ENCODE measurements around the gene ZFPL1.
A peak's percentile ranks its signal among the peaks of the same experiment; 100 is the strongest.

Gene ZFPL1

GRCh38 chr11:65060913-65061408 lies 23.1 kb upstream of the ZFPL1 start:
- DNase-seq (ENCODE audit: low spot score) = no peak

- DNase-seq (ENCODE audit: low spot score) = no peak
Measured at GRCh38 chr11:65063532-65063931, 20.5 kb upstream of the ZFPL1 start.

GRCh38 chr11:65064847-65065240 lies 19.2 kb upstream of the ZFPL1 start:
- no peak for DNase-seq (ENCODE audit: low spot score)

DNA sequence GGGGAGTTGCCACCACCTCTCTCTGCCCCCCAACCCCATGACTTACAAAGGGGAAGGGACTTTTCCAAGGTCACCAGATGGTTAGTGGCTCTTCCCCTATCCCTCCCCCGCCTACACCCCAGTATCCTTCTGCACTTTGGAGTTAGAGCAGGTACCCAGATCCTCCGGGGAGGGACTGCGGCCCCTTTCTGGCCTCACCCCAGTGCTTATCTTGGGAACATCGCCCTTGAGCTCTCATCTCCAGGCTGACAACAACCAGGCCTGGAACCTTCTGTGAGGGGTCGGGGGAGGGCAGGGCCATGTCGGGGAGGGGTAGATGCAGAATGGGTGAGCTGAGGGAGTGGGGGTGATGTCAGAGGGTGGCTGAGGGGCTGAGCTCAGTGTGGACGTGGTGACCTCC lies 18.2 kb upstream of the ZFPL1 start:
- DNase-seq (ENCODE audit: low spot score) = no peak

GRCh38 chr11:65066315-65066714 lies 17.7 kb upstream of the ZFPL1 start:
- DNase-seq (ENCODE audit: low spot score) = no peak

DNA sequence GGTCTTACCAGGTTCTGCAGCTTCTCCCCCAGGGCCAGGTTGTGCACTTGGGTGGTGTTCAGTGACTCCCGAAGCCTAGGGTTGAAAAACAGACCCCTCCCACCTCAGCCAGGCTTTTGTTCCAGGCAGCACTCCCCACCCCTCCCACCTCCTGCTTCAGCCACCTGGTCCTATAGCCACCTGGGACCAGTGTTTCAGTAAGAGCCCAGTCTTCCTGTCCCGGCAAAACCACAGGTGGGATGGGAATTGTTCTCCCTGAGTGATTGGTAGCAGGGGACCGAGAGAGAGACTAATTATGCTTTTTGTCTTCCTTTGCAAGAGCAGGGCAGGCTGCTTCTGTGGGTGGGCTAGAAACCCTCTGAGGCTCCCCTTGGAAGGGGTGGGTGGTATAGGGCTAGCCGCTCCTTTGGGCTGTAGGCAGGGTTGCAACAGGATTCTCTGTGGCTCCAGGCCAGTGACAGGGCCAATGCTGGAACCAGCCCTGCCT lies 17.2 kb upstream of the ZFPL1 start:
- DNase-seq (ENCODE audit: low spot score) = no peak

DNA sequence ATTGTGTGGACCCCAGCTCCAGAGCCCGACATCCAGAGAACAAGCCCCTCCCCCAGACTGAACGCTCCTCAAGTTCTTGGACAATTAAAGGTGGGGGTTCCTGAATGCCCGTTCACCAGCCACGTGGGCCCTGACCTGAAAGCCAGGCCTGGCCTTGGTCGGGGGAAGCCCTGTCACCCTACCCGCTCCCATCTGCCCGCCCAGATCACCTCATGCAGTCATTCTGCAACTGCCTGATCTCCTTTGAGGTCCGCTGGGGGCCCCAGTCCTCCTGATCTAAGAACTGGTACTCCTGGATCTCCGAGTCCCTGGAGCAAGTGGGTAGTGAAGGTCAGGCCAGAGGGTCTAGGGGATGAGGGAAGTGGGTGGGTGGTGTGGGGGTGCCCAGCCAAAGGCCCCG lies 16.6 kb upstream of the ZFPL1 start:
- no peak for DNase-seq (ENCODE audit: low spot score)

DNA sequence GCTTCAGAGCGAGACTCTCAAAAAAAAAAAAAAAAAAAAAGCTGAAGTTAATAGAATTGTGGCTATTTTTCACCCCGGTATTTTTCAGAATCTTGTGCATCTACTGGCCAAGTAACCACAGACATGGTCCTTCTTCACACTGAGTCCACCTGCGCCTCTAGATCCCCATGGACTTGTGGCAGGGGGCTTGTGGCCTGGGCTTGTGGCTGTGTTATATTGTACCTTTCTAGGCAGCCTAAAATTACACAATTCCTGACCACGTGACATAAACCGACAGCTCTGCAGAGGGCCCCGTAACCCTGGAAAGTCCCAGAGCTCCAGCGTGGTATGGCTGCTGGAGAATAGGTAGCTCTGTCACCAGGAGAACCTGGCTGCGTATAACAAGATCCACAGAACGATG lies 14.8 kb upstream of the ZFPL1 start:
- DNase-seq (ENCODE audit: low spot score) = no peak

DNA sequence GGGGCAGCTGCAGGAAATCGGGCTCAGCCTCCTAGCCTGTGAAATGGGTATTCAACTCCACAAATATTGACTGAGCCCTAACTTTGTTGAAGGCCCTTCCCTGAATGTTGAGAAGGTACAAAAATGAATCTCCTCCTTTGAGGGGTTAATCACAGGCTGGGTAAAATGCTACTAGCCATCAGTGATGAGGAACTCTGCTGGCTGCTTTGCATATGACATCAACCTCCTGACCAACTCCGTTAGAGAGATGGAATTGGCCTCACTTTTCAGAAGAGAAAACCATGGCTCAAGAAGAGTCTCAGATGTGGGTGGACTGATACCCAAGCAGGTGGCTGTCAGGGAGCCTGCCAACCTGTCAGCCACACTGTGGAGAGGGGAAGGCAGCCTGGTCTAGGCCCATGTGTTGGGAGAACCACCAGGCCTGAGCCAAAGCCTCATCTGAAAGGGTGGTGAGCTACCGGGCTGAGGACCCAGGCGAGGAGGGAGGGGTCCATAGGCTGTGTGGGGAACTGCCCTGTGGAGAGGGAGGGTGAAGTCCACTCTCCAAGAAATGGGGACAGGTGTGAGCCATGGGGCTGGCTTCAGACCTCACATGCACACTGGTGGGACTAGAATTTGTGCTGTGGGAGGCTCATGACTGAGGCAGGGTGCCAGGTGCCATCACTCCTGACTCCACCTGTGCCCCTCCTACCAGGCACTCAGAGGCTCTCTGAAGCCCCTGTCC lies 12.0 kb upstream of the ZFPL1 start:
- no peak for DNase-seq (ENCODE audit: low spot score)

DNA sequence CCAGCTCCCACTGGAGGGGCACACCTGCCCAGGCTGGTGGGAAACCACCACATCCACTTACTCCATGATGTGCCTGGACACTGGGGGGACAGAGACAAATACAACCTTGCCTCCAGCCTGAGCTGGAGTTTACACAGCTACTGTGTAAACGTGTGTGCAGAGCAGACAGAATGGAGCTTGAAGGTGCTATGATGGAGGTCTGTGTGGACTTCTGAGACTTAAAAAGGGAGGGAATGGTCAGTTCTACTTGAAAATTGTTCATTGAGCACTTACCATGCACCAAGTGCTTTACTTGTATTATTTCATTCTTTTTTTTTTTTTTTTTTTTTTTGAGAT lies 11.4 kb upstream of the ZFPL1 start:
- no peak for DNase-seq (ENCODE audit: low spot score)

DNA sequence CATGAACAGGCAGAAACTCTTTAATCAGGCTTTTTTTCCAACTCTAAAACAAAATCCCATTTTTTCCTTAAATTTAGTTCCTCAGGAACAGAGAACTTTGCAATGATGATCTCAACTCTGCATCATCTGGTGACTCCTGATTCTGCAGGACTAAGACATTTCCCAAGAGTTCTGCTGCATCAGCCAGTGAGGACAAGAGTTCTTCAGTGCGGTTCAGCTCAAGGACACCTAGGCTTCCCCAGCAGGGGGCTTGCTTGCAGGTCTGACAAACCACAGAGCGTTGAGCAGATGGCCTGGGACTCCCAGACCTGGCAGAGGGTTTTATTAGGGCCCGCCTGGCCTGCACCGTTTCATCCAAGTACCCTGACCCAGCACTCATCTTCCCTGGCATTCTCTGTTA lies 6.6 kb upstream of the ZFPL1 start:
- no peak for DNase-seq (ENCODE audit: low spot score)

DNA sequence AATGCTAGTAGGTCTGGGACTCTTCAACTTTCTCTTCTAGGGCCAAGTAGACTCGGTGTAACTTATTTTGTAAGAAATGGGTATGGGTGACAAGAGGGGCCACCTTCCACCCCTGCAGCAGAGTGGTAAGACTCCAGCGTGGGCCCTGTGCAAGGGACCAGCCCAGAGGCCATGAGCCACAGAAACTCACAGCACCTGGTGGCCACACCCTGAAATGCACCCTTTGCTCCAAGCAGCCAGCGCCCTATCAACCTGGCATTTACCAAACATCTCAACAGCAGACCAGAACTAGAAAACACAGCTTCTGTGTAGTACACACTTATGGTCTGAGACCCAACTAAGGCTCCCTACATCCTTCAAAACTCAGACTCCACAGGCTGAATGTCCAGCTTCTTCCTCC lies 5.9 kb upstream of the ZFPL1 start:
- no peak for DNase-seq (ENCODE audit: low spot score)

DNA sequence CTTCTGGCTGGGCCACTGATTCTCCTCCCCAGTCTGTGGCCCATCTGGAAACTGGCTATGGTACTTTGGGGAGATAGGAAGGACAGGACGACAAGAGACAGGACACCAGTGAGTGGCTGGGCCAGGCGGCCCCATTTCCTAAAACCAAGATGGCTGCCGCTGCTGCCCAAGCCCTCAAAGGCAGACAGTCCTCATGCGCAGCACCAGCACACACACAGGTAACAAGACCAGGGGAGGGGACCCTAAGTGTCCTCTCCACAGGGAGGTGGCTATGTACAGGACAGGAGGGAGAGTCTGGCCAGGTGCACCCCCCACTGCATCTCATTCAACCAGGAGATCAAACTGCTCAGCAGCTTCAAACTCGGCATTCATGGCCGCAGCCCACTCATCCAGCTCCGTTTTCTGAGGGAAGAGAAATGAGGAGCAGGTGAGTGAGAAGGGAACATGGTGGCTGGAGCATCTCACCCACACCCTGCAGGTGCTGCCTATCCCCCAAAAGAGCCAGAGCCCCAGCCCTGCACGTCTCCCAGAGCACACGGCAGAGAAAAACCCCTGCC lies 5.2 kb upstream of the ZFPL1 start:
- no peak for DNase-seq (ENCODE audit: low spot score)

GRCh38 chr11:65083134-65083833 lies 738 bp upstream of the ZFPL1 start:
- DNase-seq (ENCODE audit: low spot score) = no peak

- DNase-seq (ENCODE audit: low spot score) = no peak
Measured at GRCh38 chr11:65084598-65085375, 765 bp downstream of the ZFPL1 start.

- DNase-seq (ENCODE audit: low spot score) = no peak
Measured at GRCh38 chr11:65085446-65085845, 1.4 kb downstream of the ZFPL1 start.

DNA sequence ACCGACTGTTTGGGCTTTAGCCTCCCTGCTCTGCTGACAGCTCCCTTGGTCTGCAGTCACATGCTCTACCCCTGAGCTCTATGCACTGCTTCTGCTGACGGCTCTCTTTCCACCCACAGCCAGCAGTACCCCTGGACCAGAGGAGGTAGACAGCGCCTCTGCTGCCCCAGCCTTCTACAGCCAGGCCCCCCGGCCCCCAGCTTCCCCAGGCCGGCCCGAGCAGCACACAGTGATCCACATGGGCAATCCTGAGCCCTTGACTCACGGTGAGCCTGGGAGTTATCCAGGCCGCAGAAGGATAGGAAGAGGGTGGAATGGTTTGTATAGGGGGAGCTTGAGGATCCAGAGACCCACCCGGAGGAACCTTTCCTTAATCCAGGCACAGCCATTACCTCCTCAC lies 2.8 kb downstream of the ZFPL1 start:
- DNase-seq (ENCODE audit: low spot score) = no peak

DNA sequence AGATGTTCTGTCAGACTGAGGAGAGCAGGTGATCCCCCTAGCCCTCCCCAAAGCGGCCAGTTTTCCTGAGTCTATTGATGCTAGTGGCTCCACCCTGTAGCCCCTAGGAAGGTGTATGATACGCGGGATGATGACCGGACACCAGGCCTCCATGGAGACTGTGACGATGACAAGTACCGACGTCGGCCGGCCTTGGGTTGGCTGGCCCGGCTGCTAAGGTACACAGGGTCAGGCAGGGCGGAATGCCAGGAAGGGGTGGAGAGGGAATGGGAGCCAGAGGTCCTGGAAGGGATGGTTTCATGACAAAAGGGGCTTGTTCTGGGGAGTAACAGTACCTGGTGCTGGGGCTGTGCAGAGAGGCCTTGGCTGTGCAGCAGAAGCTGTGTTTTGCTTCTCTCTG lies 3.2 kb downstream of the ZFPL1 start:
- DNase-seq (ENCODE audit: low spot score) = no peak

- no peak for DNase-seq (ENCODE audit: low spot score)
Measured at GRCh38 chr11:65087827-65088226, 3.8 kb downstream of the ZFPL1 start.

DNA sequence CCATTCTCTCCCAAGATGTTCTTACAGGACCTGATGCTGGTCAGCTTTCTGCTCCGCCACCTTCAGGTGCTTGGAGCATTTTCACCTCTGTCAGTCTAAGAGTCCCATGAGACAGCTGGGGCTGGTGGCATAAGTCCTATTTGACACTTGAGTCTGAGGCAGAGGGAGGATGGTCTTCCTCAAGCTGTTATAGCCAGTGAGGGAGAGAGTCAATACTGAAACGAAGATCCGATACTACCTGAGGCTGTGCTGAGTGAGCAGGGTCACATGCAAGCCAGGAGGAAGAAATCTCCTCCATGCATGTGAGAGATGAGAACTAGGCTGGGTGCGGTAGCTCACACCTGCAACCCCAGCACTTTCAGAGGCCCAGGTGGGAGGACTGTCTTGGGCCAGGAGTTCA lies 5.6 kb downstream of the ZFPL1 start:
- DNase-seq (ENCODE audit: low spot score) = no peak

GRCh38 chr11:65090628-65091027 lies 6.6 kb downstream of the ZFPL1 start:
- peak; percentile 86 for DNase-seq (ENCODE audit: low spot score)

DNA sequence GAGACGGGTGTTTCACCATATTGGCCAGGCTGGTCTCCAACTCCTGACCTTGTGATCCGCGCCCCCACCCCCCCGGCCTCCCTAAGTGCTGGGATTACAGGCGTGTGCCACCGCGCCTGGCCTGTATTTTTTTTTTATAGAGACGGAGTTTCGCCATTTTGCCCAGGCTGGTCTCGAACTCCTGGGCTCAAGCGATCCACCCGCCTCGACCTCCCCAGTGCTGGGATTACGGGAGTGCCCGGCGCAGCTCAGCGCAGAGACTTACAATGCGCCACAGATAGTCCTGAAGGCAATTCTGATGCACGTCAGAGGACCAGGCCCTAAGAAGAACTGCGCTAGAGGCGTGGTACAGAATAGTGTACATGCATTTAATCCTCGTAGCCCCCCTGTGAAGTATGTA lies 11.4 kb downstream of the ZFPL1 start:
- no peak for DNase-seq (ENCODE audit: low spot score)

Measured in globus pallidus (tissue), 1 donor.